Cardiac fibroblast (primary cell): ENCODE data around the gene RABEP2.

ENCODE experiments used
- DNase-seq, 2 donors: peaks; one replicate each; pipeline versions ENCODE4 v3.0.0 to v3.0.0-alpha.2; 2010; ENCODE audit warnings: low read depth in 2 of 2
- H3K4me3 ChIP-seq, 2 donors: replicated peaks in 1 of 2; 1 replicate in 1 of 2; 2 replicates in 1 of 2; pipeline ENCODE4 v1.5.1; 2011; ENCODE audit warnings: low read depth in 2 of 2, low read length in 2 of 2, mild to moderate bottlenecking in 2 of 2, moderate library complexity in 1 of 2
- TF ChIP-seq, protein P1 (sequence below): IDR thresholded peaks from one replicate; pipeline ENCODE4 v1.5.1; 2011; ENCODE audit warnings: low read depth, mild to moderate bottlenecking, low read length, inconsistent platforms

Gene RABEP2

GRCh38 chr16:28924399-28924761 lies 658 bp downstream of the RABEP2 start:
- H3K4me3 ChIP-seq, result peak overlapping the region; percentile 65 to 78
- DNase-seq, result no peak
- TF ChIP-seq, protein P1, sequence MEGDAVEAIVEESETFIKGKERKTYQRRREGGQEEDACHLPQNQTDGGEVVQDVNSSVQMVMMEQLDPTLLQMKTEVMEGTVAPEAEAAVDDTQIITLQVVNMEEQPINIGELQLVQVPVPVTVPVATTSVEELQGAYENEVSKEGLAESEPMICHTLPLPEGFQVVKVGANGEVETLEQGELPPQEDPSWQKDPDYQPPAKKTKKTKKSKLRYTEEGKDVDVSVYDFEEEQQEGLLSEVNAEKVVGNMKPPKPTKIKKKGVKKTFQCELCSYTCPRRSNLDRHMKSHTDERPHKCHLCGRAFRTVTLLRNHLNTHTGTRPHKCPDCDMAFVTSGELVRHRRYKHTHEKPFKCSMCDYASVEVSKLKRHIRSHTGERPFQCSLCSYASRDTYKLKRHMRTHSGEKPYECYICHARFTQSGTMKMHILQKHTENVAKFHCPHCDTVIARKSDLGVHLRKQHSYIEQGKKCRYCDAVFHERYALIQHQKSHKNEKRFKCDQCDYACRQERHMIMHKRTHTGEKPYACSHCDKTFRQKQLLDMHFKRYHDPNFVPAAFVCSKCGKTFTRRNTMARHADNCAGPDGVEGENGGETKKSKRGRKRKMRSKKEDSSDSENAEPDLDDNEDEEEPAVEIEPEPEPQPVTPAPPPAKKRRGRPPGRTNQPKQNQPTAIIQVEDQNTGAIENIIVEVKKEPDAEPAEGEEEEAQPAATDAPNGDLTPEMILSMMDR, result no peak

- TF ChIP-seq, protein P1, result no peak
- no peak overlapping the region for H3K4me3 ChIP-seq
- no peak for DNase-seq
These were observed 1.2 kb downstream of the RABEP2 start for GRCh38 chr16:28923652-28924398.

- H3K4me3 ChIP-seq, result no peak overlapping the region
- TF ChIP-seq, protein P1, result no peak
- DNase-seq, result no peak
These were observed 1.8 kb downstream of the RABEP2 start for GRCh38 chr16:28923231-28923587.

DNA sequence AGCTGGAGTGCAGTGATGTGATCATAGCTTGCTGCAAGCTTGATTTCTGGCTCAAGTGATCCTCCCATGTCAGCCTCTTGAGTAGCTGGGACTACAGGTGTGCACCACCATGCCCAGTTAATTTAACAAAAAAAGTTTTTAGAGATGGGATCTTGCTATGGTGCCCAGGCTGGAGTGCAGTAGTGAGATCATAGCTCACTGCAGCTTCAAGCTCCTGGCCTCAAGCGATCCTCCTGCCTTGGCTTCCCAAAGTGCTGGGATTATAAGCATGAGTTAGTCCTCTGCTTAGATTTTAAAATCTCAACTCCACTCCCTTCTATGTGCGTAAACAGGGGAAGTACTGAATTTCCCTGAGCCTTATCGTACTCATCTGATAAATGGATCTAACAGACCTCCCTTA lies 6.3 kb downstream of the RABEP2 start:
- TF ChIP-seq, protein P1, result no peak
- no peak for DNase-seq
- no peak overlapping the region for H3K4me3 ChIP-seq

- H3K4me3 ChIP-seq, result no peak overlapping the region
- TF ChIP-seq, protein P1, result no peak
- DNase-seq, result no peak
These were observed 7.9 kb downstream of the RABEP2 start for GRCh38 chr16:28917095-28917494.

GRCh38 chr16:28915181-28915580 lies 9.9 kb downstream of the RABEP2 start:
- peak; percentile 58 to 59 for DNase-seq
- TF ChIP-seq, protein P1, result no peak
- no peak overlapping the region for H3K4me3 ChIP-seq
